ENCODE data around the gene RNASEH2B. TPM values are rescaled to one million over a fixed set of nuclear protein-coding genes. Genes with fewer than 3 reads are reported as not detected.

RNASEH2B gene
- total and polyA plus RNA-seq, 9 donors = 27.5 to 88.7 (median 55.0) TPM

- DNase-seq = no peak
- intact Hi-C loops (cut with DNase I) = loop anchor here in 1 of 4 donors (10.0 kb wide), 1 partner anchor 832 kb away; no protein-coding TSS in a partner anchor
- H3K4me1 ChIP-seq (ENCODE audit: insufficient read depth) = peaks cover 2% of the 10 kb centered on the region
Observed at GRCh38 chr13:50916701-50917184, 7.2 kb downstream of the RNASEH2B start.

DNA sequence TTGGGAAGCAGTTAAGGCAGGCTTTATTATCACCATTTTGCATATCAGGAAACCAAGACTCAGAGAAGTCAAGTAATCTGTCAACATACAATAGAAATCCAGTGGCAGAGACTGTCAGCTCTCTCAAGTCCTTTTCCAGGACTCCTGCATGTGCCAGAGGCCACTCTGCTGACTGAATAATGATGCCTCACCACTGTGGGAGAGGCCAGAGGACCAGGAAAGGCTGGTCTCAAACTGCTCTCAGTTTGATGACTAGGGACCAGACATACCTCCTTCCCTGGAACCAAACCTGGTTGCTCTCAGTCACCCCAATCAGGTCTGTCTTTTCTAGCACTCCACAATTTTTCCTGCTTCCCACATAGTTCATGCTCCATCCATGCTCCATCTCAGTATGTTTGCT is 8.0 kb downstream of the RNASEH2B start:
- Histone ChIP-seq H3K27ac (no peak overlapping the region), H3K27me3 (no peaks in the 10 kb centered on the region), H3K4me1 (ENCODE audit: insufficient read depth) (peaks cover 1% of the 10 kb centered on the region), H3K9me3 (peaks cover 0 to 7% of the 10 kb centered on the region in 2 donors), H3K4me3 (no peak overlapping the region), H3K36me3 (no peaks in the 10 kb centered on the region)
- TF ChIP-seq, protein P1, sequence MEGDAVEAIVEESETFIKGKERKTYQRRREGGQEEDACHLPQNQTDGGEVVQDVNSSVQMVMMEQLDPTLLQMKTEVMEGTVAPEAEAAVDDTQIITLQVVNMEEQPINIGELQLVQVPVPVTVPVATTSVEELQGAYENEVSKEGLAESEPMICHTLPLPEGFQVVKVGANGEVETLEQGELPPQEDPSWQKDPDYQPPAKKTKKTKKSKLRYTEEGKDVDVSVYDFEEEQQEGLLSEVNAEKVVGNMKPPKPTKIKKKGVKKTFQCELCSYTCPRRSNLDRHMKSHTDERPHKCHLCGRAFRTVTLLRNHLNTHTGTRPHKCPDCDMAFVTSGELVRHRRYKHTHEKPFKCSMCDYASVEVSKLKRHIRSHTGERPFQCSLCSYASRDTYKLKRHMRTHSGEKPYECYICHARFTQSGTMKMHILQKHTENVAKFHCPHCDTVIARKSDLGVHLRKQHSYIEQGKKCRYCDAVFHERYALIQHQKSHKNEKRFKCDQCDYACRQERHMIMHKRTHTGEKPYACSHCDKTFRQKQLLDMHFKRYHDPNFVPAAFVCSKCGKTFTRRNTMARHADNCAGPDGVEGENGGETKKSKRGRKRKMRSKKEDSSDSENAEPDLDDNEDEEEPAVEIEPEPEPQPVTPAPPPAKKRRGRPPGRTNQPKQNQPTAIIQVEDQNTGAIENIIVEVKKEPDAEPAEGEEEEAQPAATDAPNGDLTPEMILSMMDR (IDR thresholded peaks at IDR 0.05) = no peak
- TF ChIP-seq POLR2A (IDR thresholded peaks at IDR 0.05) (no peak), EP300 (IDR thresholded peaks at IDR 0.05) (no peak)
- no peak for DNase-seq
- intact Hi-C loops (cut with DNase I) = loop anchor here in 1 of 4 donors (10.0 kb wide), 1 partner anchor 833 kb away; no protein-coding TSS in a partner anchor

More at GRCh38 chr13:50916701-50917184, 7.2 kb downstream of the RNASEH2B start:
- WGBS, 3 donors = 69 to 70% (median 70%) methylated on average over 2 of the region's 2 CpGs
- Histone ChIP-seq H3K27ac (no peak overlapping the region), H3K27me3 (no peaks in the 10 kb centered on the region), H3K36me3 (no peaks in the 10 kb centered on the region), H3K9me3 (no peaks in the 10 kb centered on the region), H3K4me3 (no peak overlapping the region)
- TF ChIP-seq EP300 (IDR thresholded peaks at IDR 0.05) (no peak), POLR2A (IDR thresholded peaks at IDR 0.05) (no peak)
- TF ChIP-seq, protein P1 (IDR thresholded peaks at IDR 0.05) = no peak

DNA sequence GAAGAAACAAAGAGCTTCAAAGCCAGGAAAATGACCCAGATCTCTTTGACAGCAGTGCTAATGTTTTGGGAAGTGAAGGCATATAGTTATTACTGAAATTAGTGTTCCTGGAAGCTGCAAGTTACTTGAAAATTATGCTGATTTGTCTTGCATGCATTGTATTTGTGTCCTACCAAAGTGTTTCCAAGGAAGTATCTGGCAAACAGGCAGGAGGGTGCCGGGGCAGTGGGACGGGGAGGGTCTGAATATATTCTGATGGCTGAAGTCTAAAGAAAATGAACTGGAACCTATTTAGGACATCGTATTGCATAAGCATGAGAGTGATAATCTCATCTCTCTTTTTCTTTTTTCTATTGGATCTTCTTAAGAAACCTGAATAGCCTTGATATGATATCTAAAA is 9.0 kb downstream of the RNASEH2B start:
- Histone ChIP-seq H3K9me3 (peaks cover 0 to 7% of the 10 kb centered on the region in 2 donors), H3K27me3 (no peaks in the 10 kb centered on the region), H3K36me3 (no peaks in the 10 kb centered on the region), H3K27ac (no peak overlapping the region), H3K4me3 (no peak overlapping the region), H3K4me1 (ENCODE audit: insufficient read depth) (peaks cover 1% of the 10 kb centered on the region)
- no peak for DNase-seq
- intact Hi-C loops (cut with DNase I) = loop anchor here in 1 of 4 donors (10.0 kb wide), 1 partner anchor 834 kb away; no protein-coding TSS in a partner anchor
- WGBS, 3 donors = 66 to 85% (median 85%) methylated on average over 3 of the region's 3 CpGs
- no peak for TF ChIP-seq EP300 (IDR thresholded peaks at IDR 0.05)
- TF ChIP-seq, protein P1 (IDR thresholded peaks at IDR 0.05) = no peak
- no peak for TF ChIP-seq POLR2A (IDR thresholded peaks at IDR 0.05)

DNA sequence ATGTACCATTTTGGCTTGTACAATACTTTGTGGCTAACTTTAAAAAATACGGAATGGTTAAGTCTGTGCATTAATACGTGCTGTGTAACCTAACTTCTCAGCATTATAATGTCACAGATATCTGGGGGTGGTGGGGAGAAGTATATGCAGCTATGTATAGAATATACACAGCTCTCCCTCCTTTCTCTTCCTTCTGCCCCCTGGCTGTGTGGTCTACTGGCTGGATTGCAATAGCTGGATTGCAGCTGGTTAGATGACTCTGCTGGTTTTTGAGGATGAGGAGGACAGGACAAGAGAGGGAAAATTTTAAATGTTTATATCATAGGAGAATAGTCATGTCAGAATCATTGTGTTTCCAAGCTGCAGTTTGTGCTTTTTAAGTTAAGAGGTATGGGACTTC is 9.7 kb downstream of the RNASEH2B start:
- intact Hi-C loops (cut with DNase I) = loop anchor here in 1 of 4 donors (10.0 kb wide), 1 partner anchor 834 kb away; no protein-coding TSS in a partner anchor
- Histone ChIP-seq H3K36me3 (no peaks in the 10 kb centered on the region), H3K27ac (no peak overlapping the region), H3K4me3 (no peak overlapping the region), H3K27me3 (no peaks in the 10 kb centered on the region), H3K9me3 (peaks cover 0 to 7% of the 10 kb centered on the region in 2 donors), H3K4me1 (ENCODE audit: insufficient read depth) (peaks cover 1% of the 10 kb centered on the region)
- no peak for DNase-seq
- WGBS, 3 donors = 87 to 93% (median 92%) methylated on average over 2 of the region's 2 CpGs
- TF ChIP-seq EP300 (IDR thresholded peaks at IDR 0.05) = no peak
- TF ChIP-seq, protein P1 (IDR thresholded peaks at IDR 0.05) = no peak
- no peak for TF ChIP-seq POLR2A (IDR thresholded peaks at IDR 0.05)

All from ovary (tissue), 9 donors.